CD4-positive, alpha-beta T cell treated with Interleukin-1 beta for 1 hour (primary cell): Measurements from ENCODE around the gene CEP131.

Experiments used
- DNase-seq, 2 donors: peaks; one replicate each; pipeline ENCODE4 v3.0.0-alpha.2; 2020 to 2022

The CEP131 gene

DNA sequence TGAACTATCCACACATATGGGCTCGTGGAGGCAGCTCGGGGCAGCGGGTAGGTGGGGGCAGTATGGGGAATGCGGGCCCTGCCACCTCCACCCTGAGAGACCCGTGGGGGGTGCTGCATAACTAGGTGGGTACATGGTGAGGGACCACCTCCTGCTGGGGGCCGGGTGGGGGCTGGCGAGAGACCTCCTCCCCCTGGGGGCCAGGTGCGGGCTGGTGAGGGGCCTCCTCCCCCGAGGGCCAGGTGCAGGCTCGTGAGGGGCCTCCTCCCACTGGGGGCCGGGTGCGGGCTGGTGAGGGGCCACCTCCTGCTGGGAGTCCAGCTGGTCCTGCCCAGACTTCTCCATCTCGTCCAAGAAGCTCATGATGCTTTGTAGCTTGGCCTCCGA, 25.4 kb downstream of the CEP131 start:
- DNase-seq: no peak

DNA sequence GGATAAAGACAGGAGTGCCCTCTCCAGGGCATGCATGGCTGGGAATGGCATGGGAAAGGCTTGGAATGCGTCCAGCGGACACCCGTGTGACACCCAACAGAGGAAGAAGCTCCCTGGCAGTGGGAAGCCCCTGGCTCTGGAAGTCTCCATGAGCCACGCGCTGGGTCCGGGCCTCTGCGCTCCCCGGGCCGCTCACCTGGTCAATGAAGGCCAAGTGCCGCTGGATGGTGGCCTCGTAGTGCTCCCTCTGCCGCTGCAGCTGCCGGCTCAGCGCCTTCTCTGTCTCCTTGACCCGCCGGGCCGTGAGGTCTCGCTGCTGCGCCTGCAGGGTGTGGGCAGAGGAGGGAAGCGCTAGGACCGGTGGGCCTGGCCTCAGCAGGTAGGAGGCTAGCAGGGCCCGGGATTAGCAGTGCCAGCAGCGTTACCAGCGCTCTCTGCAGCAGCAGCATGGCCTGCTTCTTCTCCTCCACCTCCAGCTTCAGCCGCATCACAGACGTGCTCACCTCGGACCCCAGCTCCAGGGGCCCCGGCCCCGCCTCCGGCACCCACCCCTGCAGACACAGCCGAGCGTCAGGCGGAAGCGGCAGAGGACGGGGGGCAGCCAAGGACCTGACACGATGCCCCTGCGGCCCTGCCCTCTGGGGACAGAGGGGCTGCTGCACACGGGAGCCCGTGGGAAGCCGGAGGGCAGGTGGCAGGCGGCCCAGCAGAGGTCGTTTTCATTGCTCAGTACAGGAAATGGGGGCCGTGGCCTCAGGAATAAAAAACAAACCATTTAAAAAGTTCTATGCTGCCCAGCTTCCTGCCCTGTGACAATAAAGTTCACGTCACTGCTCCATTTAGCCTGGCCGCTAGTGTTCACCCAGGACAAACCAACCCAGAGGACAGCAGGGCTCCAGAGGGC, 26.0 kb downstream of the CEP131 start:
- no peak for DNase-seq

DNA sequence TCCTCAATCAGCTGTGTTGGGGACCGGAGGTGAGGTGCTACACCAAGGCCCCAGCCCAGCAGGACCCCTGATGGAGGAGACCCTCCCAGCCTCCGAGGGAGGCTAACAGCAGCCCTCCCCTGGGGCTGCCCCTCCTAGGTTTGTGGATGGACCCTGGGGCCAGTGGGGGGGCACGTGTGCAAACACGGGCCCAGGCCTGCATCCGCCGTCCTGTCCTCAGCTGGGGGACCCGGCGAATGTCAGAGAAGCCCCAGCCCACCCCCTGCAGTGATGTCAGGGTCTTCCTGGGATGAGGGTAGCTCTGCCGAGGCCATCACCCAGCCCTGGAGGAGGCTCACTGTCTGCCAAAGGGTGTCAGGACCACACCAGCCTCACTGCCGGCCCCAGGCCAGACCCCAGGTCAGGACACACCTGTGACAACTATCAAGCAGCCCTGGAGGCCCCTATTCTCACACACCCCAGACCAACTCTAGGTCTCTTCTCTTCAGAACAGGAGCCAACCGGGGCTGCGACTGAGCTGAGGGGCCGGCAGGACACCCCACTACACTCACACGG, 26.7 kb downstream of the CEP131 start:
- no peak for DNase-seq

DNA sequence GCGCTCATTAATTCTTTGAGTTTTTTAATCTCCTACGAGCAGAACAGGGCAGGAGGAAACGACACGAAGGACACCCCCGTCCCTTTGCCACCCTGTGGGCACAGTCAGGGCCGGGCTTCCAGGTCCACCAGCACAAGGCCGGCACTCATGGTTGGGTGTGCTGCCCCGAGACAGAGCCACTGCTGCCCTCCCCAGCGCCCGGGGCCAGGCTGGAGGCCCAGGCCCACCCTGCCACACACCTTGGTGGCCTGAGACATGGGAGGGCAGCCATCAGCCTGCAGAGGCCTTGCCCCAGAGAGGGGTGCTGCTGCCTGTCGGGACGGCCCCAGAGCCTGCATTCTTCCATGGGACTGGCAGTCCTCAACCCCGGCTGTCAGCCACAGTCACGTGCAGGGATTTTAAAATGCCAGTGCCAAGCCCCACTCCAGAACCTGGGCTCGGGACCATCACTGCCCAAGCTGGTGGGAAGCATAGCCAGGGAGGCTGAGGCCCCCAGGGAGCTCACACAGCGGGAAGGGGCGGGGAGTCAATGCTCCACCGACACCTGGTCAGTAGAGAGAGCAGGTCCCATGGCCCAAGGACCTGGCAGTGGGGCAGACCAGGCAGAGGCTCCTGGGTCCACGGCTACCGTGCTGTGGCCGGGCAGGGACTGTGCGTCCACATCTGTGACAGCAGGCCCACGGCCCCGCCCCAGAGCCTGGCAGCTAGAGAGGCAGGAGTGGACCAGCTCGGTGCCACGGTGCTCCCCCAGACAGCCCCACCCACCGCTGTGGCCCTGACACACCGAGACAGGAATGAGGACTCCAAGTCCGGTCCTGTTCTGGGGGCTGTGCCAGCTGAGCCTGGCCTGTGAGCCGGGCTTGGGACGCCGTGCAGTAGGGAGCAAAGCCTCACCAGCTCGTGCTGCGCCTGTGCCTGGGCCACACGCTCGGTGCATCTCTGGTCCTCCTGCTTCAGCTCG, 27.5 kb downstream of the CEP131 start:
- DNase-seq: no peak

DNA sequence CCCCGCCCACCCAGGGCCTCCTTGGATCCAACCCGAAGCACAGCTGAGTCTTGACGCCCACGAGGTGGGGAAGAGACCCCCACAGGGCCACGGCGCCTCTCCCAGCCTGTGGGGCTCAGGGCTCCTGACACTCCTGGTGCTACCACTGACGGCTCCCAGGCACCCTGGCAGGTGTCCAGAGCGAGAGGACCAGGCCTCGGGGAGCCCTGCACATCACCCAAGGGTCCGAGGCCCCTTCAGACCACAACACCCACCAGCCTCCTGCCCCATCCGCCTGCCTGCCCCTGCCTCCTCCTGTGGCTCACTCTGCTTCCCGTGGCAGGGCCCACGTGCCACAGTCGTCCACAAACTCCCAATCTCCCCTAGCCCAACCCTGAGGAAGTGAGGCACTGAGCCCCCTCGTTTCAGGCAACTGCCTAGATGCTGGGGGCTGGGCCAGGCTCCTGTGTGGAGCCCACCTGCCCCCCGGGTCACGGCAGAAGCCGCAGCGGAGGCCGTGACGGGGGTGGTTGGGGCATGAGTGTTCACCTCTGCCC, 28.5 kb downstream of the CEP131 start:
- no peak for DNase-seq

DNA sequence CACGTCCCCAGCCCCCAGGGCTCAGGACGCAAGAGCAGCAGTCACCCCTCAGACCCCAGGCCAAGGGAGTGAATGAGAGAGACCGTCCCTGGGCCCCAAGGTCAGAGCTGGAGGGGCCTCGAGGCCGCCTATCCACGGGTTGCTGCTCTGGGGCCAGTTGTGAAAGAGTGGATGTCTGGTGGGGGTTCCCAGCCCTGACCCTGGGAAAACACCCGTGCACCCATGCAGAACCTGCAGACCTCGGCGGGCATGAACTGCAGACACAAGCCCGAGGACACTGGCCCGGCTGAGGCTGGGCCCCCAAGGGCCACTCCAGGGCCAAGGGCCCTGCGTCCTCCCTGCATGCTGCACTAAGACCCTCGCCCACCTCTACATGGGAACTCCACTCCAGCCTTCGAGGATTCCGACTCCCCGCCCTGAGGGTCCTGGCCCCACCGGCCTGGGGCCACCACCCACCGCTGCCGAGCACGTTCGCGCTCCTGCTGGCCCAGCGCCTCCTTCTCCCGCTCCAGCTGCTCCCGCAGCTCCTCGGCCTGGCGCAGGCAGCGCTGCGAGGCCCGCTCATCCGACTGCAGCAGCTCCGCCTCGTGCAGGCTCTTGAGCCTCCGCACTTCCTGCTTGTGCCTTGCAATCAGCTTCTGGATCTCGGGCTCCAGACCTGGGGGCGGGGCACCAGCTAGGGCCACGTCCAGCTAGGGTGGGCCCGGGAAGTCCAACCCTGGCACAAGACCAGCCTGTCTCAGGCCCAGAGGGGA, 29.1 kb downstream of the CEP131 start:
- no peak for DNase-seq

DNA sequence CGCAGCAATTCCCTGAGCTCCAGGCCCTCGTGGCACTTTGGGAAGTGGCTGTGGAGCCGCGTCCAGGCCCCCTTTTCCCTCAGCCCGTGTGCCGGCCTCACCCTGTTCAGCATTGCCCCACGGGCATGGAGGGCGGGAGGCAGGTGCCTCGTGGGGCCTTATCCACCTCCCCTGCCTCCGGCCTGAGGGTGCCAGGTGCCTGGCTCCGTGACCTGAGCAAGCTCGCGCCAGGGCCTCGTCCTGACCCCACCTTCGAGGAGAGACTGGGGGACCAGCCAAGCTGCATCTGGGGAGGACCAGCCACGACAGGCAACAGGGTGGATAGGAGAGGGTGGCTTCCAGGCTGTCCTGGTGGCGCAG, 29.7 kb downstream of the CEP131 start:
- no peak for DNase-seq

DNA sequence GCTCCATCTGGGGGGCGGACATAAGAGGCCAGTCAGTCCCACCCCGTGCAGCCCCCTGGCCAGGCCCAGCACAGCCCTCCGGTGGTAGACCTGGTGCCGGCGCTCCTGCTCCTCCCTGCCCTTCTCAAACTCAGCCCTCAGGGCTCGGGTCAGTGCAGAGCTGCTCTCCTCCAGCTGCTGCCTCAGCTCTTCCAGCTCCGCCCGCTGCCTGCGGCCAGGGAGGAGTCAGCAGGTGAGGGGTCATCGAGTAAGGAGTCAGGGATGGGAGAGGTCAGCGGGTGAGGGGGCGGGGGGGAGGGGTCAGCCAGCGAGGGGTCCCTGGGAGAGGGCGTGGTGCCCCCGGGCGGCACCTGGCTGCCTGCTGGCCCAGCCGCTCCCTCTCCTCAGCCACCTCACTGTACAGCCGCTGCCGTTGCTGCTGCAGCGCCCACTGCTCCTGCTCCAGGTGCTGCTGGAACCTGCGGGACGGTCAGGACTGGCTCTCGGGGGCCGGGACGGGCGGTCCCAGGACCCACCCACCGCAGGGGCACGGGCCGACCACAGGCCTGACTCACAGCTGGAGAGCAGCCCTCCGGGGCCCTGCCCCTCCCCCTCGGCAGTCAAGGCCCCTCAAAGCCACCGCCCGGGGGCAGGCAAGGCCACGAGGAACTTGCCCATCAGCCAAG, 30.2 kb downstream of the CEP131 start:
- DNase-seq: no peak

DNA sequence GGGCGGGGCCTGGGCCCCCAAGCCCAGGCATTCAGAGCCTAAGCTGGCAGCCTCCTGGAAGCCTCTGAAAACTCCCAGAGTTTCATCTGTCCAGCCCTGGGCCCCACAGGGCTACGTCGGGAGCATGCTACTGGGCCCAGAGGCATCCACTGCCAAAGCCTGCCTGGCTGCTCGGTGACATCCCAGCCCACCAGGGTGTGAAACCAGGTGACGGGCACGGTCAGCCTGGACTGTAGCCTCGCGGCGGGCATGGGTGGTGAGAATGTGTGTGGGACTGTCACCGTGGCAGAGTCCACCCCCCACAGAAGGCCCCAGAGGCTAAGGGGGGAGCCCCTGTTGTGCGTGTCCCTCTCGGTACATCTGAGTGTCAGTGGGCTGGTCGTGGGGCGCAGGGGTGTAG, 31.1 kb downstream of the CEP131 start:
- no peak for DNase-seq

DNA sequence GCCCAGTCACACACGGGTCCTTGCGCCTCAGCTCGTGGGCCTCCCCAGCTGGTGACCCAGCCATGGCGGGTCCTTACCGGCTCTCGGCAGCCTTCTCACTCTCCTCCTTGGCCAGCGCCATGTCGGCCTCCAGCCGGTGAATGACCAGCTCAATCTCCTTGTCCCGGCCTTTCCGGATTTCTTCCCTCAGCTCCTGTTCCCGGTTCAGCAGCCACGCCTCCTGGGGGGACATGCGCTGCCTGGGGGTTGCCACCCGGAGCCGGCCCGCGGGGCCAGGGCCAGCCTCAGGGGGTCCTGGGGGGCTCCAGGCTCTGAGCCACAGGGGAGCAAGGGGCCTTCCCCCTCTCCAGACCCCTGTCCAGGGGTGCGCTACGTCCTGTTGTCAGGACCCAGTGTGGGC, 31.6 kb downstream of the CEP131 start:
- DNase-seq: no peak

DNA sequence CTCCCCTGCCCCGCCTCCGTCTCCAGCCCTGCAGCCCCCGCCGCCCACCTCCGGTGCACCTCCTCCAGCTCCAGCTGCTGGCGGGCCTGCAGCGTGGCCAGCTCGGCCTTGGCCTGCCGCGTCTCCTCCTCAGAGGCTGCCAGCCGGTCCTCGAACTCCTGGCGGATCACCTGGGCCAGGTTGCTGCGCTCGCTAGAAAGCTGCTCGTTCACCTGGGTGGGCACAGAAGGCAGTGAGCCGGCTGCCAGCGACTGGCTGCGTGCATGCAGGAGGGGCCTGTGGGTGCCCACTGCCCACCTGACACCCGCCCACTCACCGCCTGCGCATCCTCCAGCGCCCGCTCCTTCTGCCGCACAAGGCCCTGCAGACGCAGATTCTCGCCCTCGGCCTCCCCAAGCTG, 32.2 kb downstream of the CEP131 start:
- no peak for DNase-seq

DNA sequence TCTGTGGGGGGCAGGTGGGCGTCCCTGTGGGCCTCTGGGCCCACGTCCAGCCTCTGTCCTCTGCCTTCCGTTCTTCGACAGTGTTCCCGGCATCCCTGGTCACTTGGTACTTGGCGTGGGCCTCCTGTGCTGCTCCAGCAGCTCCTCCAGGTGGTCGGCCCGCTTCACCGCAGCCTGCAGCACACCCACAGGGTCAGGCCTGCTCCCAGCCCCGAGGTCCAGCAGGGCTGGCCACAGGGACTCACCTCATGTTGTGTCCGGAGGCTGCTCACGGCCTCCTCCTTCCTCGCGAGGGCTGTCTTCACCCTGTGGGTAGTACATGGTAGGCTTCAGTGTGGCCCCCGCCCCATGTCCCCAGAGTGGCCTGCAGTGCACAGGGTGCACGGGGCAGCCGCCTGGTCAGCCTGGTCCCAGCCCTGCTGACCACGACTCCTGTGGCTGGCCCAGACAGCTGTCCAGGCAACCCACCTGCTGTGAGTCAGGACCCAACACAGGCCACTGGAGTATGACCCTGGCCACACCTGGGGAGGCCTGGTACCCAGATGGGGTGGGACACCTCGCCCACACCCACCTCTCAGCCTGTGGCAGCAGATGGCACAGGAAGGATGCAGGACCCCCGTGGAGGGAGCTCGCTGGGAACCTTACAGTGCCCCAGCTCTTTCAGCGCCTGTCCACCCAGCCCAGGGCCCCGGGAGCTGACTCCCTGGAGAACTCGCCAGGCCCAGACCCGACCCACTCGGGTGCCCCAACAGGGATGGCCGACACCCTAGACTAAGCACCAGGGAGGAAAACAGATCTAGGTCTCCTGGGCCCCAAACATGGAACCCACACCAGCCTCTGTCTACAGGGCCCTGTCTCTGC, 32.9 kb downstream of the CEP131 start:
- no peak for DNase-seq

DNA sequence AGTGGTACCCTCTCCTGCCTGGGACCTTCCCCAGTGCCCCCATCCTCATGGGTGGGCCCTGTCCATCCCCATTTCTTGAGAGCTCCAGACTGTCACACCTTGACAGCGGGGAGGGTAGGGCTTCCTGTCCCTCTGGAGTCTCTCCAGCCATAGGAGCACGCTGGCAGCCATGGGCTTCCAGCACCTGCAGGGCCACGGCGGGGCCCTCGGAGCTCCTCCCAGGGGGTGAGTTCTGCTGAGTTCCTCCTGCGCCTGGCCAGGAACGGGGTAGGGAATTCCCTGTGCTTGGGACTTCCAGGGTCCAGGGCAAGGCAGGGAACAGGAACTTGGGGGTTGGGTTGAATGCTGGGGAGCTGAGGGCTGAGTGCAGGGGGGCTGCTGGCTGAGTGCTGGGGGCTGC, 33.7 kb downstream of the CEP131 start:
- no peak for DNase-seq

DNA sequence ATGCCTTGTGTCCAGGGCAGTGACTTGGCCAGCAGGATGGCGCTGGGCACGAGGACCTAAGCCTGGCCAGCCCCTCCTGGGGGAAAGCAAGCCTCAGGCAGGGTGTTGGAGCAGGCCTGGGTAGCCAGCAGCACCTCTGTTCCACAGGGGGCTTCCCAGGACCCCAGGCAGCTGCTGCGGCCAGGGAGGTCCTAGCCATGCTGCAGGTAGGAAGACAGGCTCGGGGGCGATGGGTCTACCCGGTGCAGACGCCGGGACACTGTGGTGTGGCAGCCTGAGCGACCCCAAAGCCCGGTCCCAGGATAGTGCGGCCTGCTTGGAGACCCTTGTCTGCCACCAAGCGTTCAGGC, 34.3 kb downstream of the CEP131 start:
- no peak for DNase-seq

DNA sequence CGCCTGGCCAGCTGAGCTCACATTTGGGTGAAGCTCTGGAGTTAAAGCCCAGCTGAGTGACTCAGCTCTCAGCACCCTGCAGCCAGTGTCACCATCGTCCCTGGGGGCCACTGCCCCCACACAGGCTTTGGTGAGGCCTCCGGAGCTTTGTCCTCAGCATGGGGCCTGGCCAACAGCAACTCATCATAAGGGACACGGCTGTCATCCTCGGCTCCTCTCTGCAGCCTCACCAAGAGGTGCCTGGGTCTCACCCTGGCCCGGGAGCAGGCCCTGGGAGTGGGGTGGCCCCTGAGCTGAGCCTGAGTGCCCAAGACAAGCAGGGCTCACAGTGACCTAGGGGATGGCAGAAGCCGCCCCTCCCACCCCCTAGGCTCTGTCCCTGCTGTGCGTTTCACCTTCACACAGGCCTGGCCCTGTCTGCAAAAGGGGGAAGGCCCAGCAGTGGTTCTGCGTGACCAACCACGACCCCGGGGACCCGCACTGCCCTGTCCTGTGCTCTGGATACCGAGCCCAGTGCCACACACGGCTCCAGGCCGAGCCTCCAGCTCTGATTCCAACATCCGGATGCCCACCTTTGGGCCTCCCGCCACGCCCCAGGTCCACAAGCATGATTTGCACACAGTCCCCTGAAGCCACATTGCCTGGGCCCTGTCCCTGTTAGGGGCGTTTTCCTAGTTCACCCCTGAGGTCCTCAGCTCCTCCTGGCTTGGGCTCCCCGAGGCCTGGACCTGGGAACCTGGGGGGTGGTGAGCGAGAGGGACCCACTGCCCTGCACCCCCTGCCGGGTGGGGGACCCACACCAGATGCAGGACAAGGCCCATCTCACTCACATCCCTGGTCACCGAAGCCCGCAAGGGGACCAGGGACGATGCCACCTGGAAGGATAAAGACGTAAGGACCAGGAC, 34.9 kb downstream of the CEP131 start:
- no peak for DNase-seq

DNA sequence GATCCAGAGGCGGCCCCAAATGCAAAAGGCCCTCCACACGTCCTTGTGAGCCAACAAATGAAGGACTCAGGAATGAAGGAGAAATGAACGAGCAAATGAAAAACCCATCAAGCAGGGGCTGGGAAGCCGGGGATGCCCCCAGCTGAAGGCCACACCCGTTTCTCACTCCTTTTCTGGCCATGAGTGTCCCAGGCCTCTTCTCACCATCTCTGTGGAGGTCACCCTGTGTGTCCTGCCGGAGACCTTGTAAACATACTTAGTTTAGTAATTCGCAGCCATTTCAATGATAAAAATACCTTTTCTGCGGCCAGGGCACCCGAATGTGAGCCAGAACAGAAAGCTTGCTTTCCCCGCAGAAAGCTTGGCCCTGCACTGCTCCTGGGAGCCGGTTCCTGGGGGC, 35.6 kb downstream of the CEP131 start:
- DNase-seq: no peak

DNA sequence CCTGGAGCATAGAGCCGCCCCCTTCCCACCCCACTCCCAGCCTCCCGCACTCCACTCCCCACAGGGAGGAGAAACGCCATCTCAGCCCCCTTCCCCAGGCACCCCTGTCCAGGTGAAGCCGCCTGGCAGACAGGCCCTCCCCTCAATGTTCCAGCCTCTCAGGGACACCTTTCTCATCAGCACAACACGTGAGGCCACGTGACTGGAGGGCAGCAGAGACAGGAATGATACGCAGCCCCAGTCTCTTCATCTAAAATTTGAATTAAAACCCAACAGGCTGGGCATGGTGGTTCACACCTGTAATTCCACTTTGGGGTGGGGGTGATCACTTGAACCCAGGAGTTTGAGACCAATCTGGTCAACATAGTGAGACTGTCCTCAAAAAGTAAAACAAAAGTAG, 36.6 kb downstream of the CEP131 start:
- no peak for DNase-seq

DNA sequence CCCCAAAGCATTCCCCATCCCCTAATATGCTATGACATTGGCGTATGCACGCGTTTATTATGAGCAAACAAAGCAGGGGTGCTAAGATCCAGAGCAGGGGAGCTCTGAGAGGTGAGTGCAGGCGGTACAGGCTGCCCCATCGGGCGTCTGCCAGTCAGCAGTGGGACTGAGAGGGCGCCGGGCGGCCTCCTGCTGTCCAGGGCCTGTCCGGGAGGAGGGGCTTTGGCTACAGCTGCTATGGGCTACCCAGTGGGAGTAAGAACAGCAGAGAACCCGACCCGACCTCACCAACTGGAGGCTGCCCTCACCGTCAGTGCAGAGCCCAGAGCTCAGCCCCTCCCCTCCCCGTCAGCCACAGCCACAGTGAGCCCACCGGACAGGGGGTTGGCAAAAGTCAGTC, 38.2 kb downstream of the CEP131 start:
- DNase-seq: no peak

DNA sequence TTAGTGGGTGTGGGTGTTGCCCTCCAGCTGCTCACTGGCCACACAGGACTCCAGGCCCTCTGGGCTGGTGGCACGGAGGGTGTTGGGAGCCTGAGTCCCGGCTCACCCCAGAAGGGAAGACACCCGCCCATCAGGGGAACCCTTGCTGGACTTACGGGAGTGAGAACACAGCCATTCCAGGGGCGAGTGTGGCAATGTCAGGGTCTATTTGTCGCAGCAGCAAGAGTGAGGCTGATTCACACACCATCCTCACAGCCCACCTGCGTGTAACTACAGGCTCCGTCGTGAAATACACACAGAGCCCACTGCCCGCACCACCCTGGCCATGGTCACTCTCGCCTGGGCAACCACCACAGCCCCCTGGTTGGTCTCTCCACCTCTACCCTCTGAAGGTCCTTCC, 39.0 kb downstream of the CEP131 start:
- no peak for DNase-seq

DNA sequence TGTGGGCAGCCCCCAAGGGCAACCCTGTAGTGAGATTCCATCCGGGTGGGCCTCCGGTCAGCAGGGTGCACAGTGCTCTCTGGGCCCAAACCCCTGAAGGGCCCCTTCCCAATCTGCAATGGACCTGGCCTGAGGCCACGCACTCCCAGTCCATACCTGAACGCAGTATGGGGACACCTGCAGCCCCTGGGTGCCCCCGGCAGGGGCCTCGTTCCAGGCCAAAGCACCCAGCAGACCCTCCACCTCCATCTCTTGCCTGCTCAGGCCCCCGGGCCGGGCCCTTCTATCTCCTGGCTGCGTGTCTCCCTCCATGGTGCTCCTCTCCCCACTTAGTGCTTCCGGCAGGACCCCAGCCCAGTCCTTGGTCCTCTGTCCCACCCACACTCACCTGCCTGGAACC, 39.4 kb downstream of the CEP131 start:
- DNase-seq: no peak
